Measurements from ENCODE around the gene PARP16.
"Not testable (repeated sequence)": the region's sequence is repeated elsewhere in the genome, so short reads cannot be mapped to it uniquely, and the experiment has no call there.

The PARP16 gene

DNA sequence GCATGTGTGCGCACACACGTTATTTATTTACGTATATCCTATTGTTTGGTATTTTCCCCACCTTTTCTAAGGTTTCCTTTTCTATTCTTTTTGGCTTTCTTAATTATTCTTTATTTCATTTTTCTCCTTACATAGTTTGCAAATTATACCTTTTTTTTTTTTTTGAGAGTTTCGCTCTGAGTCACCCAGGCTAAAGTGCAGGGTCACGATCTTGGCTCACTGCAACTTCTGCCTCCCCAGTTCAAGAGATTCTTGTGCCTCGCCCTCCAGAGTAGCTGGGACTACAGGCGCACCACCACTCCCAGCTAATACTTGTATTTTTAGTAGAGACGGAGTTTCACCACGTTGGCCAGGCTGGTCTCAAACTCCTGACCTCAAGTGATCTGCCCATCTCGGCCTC is 55.4 kb downstream of the PARP16 start:
- DNase-seq: no peak

DNA sequence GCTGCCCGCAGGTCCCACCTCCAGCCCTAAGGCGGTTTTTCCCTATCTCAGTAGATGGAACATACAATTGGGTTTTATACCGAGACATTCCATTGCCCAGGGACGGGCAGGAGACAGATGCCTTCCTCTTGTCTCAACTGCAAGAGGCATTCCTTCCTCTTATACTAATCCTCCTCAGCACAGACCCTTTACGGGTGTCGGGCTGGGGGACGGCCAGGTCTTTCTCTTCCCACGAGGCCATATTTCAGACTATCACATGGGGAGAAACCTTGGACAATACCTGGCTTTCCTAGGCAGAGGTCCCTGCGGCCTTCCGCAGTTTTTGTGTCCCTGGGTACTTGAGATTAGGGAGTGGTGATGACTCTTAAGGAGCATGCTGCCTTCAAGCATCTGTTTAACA is 59.8 kb downstream of the PARP16 start:
- not testable (repeated sequence) for DNase-seq

DNA sequence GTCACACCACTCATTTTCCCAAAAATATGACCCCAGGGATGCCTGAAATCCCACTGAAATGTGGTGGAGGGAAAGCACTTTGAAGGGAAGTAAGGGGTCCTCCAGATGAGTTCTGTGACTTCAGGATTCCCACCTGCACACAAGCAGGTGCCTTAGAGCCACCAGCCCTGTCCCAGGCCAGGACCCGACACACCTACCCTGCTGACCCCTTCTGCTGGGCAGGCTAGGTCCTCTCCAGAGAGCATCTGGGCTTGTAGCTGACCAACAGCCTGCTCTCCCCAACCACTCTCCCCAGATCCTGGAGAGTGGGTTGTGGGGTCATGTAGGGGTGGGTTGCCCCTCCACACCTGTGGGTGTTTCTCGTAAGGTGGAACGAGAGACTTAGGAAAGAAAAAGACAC is 60.5 kb downstream of the PARP16 start:
- DNase-seq: no peak

DNA sequence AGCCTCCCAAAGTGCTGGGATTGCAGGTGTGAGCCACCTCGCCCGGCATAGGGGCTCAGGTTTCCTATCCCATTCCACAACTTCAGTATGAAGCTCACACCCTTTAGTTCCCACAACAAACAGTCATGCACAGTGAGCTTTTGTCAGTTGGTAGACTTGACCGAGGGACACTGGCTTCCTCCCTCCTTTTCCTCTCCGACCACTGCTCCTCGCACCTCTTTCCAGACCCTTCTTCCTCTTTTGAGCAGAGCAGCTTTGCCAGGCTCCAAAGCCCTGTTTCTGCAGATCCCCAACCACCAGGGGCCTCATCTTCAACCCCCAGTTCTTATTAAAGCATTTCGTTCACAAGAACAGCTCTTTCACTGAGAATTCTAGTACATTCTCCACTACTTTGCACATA is 62.7 kb downstream of the PARP16 start:
- no peak for DNase-seq

DNA sequence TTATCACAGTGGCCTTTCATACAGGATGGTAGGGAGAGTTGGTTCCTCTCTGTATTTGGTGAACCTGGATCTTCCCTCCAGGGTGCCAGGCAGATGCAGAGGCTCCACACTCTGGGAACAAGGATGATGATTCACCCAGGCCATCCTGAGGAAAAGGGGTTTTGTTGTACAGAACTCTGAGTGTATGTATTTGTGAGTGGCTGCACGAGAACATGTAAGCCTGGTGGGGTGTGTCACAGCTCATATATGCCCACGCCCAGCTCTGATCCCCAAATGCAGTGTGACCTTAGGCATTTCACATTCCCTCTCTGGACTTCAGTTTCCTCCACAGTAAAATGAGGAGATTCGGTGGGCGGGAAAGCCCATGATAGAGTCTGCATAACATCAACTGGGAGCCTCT is 63.8 kb downstream of the PARP16 start:
- DNase-seq: no peak

DNA sequence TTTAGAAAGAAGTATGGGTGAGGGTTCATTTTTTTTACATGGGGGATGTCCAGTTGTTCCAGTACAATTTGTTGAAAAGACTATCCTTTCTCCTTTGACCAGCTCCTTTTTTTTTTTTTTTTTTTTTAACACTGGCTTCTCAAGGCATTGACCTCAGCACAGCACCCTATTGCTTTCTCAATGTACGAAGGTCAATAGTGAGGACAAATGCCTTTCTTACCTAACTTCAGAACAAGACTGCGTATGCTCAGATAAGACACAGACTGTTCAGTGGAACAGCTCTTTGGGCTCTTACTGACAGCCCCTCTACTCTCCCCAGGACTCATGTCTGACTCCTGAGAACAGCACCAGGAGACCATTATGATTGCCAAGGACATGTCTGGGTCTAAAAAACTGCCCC is 65.0 kb downstream of the PARP16 start:
- no peak for DNase-seq

DNA sequence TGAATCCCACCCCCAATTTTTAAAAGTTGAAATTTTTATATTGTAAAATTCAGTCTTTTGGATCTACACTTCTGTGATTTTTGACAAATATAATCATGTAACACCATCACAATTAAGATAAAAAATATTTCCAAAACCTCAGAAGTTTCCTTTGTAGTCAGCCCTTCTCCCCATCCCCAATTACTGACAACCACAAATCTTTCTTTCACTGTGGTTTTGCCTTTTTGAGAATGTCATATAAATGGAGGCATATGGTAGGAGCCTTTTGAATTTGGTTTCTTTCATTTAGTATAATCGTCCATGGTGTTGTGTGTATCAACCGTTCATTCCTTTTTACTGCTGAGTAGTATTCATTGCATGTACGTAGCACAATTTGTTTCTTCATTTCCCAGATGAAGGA is 67.5 kb downstream of the PARP16 start:
- DNase-seq: no peak

DNA sequence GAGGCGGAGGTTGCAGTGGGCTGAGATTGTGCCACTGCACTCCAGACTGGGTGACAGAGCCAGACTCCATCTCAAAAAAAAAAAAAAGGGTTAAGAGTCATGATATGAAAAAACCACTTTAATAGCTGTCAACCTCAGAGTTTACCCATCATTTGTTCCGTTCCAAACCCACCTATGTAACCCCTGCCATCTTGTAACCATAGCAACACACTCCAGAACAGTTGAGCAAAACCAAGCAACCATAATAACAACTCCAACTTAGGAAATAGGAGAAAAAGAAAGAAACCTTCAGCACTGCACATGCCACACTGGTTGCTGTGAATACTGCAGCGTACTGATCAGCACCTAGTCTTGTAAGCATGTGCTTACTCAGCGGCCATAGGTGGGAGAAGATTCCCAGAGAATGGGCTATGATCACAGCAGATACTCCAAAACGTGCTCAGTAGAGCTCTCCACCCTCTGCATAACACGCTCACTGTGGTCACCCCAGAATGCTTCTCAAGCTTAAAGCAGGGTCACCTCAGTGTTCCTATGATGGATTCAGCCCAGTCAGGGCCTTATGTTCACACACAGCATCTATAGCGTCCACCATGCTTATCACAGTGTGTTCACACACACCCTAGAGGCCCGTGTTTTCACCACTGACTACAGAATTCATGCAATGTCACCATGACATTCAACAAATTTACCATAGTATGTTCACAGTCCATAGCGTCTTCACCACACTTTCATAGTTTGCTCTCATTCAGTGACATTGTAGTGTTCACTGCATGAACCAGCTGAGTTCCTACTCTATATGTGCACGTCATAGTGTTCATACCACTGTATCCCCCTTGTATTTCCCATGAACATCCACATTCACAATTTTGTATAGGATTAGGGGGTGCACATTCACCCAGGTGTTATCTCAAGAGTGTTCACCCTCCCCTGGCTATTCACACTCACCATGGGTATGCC is 68.9 kb downstream of the PARP16 start:
- no peak for DNase-seq

DNA sequence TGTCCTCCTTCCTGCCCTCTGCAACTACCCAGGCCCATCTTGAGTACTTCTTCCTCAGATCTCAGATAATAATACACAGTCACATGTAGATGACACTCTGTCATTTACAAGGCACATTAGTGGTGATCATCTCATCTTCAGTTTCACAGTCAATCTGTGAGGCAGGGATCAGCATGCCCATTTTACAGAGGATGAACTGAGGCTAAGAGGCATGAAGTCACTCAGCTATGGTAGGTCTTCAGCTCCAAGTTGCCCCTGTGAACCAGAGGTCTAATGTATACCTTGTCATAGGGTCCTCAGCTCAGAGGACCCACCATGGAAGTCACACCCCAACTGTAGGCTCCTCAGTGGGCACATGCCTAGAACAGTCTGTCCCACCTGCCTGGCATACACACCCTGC is 71.2 kb downstream of the PARP16 start:
- DNase-seq: no peak

DNA sequence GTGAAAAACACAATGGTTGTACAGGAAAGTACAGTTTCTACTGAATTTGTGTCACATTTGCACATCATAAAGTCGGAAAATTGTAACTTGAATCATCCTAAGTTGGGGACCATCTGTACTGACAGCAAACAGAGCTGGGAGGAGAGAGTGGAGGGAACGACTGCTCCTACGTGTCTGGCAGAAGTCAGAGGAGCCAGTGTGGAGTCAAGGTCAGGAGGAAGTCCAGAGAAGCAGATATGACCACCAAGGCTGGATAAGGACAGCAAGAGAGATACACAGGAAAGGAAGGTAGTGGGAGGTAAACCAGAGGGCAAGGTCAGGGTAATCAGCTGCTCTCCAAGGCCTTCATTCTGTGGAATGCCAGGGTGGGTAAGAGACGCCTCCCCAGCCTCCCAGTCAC is 72.7 kb downstream of the PARP16 start:
- DNase-seq: no peak

DNA sequence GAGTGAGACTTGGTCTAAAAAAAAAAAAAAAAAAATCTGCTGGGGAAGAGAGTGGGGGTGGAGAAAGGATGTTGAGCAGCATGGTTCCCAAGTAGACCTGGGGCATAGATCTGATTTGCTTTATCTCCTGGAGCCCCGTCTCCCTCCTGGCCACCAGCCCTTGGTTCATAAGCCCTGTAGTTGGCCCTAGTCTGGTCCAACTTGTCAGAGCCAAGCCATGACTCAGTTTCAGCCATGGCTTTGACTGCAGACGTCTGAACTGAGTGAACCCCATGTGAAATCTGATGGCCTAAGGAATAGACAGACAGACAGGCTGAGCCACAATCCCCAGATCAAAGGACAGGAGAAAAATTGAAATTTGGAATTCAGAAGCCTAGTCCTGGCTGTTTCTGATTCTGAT is 73.4 kb downstream of the PARP16 start:
- DNase-seq: no peak

DNA sequence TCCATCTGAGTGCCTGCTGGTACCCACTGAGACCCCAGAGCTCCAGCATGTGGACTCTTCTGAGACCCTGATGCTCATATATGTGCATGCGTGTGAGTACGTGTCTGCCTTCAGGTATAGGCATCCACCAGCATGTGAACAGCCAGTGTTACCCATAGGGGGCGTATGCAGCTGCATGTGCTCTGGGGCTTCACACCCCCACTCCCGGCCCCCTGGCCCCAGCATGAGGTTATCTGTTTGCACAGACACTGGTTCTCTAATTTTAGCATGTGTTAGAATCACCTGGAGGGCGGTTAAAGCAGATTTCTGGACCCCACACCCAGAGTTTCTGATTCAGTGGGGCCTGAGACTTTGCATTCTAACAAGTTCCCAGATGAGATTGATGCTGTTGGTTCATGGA is 74.6 kb downstream of the PARP16 start:
- no peak for DNase-seq

DNA sequence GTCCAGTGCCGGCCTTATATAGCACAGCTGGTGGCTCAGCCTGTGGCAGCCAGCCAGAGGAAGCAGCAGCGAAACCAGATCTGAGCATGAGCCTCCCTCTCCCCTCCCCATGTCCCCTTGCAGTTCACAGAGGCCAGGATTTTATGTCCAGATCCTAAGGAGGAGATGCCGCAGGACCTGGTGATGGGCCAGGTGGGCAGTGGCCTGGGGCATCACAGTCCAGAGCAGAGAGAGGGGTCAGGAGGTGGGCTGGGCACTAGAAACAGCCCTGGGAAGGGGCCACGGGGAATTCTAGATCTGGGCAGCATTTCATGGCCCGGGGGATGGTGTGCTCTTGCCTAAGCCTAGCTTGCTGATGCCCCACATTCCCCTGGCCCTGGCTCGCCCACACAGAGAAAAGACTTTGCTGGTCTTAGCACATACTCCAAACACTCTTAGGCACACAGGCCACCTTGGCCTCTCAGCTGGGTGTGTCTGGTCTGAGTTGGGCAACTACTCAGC is 75.2 kb downstream of the PARP16 start:
- no peak for DNase-seq

DNA sequence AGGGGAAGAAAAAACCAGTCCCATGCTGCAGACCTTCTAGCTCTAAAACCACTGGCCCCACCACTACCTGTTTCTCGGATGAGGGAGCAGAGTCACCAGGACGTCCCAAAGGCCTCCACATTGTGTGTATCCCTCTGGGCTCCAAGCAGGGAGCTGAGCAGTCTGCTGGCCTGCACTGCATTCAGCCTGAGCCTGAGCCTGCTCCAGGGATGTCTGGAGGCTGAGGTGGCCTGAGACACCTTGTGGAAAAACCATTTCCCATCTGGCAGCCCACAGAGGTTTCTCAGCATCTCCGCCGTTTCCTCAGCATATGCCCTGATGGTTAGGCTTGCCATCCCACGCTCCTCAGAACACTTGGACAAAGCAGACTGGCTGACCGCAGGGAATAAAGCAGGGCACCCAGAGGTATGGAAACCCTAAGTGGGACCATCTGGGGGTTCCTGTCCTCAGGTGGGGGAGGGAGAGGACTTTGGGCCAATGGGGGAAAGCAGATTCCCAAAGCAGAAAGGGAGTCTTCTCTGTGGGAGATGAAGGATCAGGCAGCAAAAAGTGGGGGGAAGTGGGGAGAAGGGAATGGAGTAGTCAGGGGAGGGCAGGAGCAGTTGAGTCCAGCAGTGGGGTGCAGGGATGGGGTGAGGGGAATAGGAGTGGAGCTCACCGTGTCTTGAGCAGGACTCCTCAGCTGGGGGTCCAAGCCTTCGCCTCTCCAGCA is 75.8 kb downstream of the PARP16 start, which contains the start of gene CILP:
CILP (minus strand) TSS at position 704 of the 712 bp plus-strand sequence. CDS start 1,718 bp downstream, outside the sequence.
- DNase-seq: no peak

DNA sequence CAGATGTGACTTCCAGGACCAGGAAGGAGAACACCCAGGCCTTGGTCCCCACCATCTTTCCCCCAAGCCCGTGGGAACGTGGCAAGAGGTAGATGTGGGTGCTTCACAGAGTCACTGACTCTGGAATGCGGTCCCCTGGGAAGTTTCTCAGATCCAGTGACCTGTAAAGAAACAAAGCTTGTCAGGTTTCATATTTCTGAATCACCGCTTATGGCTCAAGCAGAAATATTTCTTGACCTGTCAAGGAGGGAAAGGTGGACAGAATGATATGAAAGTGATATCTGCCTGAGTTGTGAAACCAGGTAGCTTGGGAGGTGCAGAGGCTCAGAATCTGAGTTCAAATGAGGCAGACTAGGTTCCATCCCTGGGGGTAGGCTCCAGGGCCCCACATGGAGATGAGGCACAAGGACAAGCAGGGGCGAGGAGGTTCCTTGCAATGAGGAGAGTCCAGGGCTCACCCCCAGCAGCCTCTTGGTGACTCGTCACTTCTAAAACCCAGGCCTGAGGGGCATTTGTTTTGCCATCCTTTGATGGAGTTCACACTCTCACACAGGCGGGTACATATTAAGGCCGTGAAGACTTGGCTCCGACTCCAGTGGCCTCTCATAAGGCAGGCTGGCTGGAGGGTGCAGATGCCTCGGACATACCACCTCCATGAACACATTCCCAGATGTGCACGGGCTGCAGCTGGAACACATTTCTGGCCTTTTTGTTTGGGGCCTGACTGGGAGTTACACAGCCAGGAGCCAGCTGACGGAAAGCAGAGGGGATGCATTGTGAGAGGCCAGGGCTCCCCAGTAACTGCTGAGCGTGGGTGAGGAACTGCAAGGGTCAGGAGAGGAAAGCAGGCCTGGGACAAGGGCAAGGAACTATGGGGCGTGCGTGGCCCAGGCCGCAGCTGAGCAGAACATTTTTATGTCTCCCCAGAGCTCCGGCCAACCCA is 76.7 kb downstream of the PARP16 start:
- DNase-seq: no peak

DNA sequence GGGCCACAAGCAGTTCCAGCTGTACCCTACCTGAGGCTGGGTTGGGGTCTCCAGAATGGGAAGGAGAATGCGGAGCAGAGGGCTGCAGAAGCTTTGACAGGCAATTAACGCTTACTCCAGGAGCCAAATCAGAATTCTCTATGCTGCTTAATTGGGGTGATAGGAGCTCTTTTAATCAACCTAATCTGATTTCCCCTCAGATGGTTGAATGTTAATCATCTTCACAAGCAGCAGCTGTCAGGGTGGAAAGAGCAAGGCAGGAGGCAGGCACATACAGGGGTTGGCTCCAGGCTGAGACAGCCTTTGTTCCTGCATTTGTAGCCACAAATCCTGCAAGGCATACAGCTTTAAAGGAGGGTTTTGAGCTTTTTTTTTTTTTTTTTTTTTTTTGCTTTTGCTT is 78.0 kb downstream of the PARP16 start:
- no peak for DNase-seq

All from SIG-M5 (cell line).